HG02981 (cell line): Measurements from ENCODE around the gene AFTPH.

ENCODE experiments used
- ATAC-seq: cut with Tn5 transposase; IDR thresholded peaks from one replicate; pipeline ENCODE4 v1.9.1; 2021; ENCODE audit warnings: mild to moderate bottlenecking, moderate library complexity; ENCODE audit not compliant: unreplicated experiment

AFTPH gene

DNA sequence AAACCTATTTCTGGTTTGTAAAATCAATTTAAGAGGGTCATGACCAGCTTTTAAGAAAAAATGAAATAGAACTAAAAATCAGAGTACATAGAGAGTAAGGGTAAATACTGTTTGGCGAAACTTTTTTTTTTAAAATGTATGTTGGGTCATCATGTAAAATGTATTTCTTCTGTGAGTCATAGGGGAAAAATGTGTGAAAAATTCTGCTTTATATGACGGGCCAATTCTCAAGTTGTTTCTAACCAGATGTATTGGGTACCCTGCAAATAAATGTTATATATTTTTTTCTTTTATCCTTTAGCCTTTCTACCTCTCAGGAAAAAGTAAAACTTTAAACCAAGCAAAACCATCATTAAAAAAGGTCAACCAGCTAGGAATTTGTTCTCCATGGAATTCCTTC lies 13.9 kb downstream of the AFTPH start:
- ATAC-seq: no peak

GRCh38 chr2:64538764-64539433 lies 14.8 kb downstream of the AFTPH start:
- no peak for ATAC-seq

DNA sequence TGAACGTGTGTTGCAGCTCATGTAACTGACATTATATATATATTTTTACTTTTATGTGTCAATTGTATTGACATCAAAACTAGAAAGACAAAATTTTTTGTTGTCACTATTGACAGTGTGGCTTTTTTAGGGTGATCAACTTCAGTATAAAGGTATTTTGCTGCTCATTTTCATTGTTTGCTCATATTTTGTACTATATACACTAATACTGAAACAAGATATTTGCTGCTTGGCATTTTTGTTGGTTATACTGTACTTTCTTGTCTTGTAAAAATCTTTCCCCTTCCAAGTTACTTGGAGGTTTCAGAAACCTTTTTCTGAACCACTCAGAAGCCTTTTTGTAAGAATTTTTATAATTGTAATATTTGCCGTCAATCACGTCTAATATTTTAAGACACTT lies 16.5 kb downstream of the AFTPH start:
- no peak for ATAC-seq

DNA sequence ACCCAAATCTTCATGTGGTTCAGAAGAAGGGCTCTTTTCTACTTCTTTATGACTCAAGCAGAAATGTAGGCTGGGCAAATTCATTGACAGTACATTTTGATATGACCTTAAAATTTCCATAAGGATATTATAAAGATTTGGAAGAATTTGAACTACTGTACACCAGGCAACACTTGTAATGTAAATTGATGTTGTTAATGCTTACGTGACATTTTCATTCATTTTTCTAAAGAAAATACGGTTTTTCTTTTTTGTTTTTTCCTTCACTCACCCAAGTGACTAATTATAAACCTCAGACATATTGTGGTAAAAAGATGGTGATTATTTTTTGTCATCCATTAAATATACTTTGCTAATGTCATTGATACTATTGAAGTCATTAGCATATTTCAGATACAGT lies 17.4 kb downstream of the AFTPH start:
- no peak for ATAC-seq

- no peak for ATAC-seq
These were observed 18.2 kb downstream of the AFTPH start for GRCh38 chr2:64542071-64543007.

DNA sequence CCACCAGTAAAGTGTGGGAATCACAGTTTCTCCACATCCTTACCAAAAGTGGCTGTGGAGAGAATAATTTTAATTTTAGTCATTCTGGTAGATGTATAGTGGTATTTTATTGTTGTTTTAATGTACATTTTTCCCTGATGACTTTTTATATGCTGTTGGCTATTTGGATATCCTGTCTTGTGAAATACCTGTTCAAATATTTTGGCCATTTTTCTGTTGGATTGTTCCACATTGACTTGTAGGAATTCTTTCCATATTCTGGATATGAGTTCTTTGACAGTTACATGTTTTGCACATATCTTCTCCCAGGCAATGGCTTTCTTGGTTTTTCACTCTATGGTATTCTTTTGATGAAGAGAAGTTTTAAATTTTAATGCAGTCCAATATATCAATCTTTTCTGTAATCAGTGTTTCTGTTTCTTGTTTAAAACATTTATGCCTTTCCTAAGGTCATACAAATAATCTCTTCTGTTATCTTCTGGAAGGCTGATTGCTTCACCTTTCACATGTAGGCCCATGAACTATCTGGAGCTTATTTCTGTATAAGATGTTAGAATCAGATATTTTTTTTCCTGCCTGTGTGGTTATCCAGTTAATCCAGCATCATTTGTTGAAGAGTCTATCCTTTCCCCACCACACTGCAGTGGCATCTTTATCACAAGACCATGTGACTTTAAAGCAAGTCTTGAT lies 19.0 kb downstream of the AFTPH start:
- ATAC-seq: no peak

DNA sequence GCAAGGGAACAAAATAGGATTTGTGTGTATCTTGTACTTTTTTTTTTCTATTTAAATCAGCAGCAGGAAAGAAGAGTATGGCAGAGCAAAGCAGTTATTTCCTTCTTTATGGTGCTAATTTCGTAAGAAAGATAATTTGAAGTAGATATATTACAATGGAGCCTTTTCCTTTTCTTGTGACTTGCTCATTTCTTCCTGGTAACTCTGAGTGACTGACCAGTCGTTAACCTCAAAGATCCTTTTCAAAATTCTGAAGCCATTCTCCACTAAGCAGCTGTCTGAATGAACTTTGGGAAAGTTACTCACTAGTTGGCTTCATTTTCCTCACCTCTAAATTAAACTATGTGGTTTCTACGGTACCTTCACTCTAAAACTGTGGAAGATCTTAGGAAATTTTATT lies 24.6 kb downstream of the AFTPH start:
- no peak for ATAC-seq

DNA sequence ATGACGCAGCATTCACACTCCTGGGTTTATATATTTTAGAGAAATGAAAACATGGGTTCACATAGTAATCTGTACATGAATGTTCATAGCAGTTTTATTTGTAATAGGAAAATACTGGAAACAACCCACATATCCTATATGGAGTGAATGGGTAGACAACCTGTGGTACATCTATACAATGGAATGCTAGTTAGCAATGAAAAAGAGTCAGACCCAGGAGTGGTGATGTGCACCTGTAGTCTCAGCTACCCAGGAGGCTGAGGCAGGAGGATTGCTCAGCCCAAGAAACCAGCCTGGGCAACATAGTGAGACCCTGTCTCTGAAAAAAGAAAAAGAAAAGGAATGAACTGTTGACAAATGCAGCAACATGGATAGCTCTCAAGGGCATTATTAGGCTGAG lies 25.9 kb downstream of the AFTPH start:
- ATAC-seq: no peak

- ATAC-seq: no peak
These were observed 27.7 kb downstream of the AFTPH start for GRCh38 chr2:64551851-64552250.

GRCh38 chr2:64554117-64554516 lies 30.0 kb downstream of the AFTPH start:
- ATAC-seq: no peak

DNA sequence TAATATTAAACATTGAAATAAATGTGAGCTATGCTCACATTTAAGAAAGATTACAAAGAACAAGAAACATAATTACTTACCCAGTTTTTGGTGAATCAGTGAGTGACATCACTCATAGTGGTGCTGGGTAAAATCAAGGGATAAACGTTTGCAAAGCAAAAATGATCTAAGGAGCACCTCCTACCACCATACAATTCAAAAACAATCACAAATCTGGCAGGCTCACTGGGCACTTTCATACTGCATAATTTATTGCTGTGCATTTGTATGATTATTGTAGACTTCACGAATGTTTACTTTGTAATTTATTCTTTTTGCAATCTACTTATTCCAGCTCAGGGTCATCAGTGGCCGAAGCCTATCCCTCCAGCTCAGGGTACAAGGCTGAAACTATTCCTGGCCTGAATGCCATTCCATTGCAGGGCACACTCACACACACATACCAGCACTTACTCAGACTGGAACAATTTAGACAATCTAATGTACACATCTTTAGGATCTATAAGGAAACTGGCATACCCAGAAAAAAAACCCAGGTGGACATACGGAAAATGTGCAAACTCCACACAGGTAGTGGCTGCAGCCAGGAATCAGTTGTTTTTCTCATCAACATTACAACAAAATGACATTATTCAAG lies 34.4 kb downstream of the AFTPH start:
- ATAC-seq: no peak

DNA sequence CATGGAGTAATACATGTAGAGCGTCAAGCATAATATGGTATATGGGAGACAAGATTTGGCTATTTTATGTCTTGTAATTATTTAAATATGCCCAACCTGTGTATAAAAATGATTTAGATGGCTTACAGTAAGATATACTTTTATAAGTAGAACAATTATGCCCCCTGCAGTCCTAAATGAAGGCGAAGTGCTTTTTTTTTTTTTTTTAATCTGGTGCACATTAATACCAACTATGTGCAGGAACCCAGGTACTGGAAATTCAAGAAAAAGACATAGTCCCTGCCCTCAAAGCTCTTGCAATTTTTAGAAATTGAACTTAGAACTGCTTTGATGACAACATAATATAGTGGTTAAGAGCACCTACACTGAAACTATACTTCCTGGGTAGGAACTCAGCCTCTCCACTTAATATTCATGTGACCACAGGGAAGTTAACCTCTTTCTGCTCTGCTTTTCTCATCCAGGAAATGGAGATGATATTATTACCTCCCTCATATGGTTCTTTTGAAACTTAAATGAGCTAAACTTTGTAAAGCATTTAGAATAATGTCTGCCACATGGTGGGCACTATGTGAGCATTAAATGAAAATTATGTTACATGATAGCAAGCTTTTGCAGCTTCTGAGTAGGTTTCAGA lies 38.1 kb downstream of the AFTPH start:
- ATAC-seq: no peak

GRCh38 chr2:64563436-64563938 lies 39.4 kb downstream of the AFTPH start:
- no peak for ATAC-seq

DNA sequence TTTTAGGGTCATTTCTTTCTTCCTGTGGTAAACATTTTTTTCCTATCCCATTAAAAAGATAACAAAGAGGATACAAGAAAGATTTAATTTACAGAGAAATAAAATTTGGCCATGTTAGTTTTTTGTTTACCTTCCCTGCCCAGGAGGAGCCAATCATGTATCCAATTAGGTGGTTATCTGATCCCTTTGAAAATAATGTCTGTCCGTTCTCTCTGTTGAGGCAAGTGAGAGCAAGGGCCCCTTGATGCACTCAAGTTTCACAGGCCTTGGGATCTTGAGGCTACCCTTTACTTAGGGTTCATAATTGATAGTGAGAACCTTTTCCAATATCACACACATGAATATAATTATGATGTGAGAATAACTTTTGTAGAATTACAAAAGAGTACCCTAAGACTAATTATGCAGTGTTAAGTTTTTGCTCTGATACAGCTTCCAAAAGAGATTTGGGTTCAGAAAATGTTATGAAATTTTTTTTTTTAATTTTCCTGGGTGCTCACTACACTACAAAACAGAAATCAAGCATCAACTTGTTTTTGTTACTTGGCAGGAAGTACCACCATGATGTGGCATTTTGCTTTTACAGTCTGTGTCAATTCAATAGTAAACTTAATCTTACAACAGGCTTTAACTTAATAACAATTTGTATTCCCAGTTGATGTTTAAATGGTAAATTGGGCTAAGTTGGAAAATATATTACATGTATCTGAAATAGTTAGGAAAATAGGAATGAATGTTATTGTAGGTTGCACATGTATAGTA lies 42.0 kb downstream of the AFTPH start:
- no peak for ATAC-seq

DNA sequence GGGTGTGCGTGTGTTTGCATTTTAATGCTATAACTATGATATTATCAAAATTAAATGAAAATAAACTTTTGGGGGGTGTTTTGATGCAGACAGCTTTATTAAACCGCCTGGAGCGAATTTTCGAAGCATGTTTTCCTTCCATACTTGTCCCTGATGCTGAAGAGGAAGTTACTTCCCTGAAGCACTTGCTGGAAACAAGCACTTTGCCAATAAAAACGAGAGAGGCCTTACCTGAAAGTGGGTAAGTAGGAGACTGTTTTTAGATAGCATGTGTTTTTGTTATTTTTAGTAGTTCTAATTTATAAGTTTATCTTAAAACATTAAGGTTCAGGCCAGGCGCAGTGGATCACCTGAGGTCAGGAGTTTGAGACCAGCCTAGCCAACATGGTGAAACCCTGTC lies 43.3 kb downstream of the AFTPH start:
- ATAC-seq: no peak

- ATAC-seq: no peak
These were observed 44.7 kb downstream of the AFTPH start for GRCh38 chr2:64568836-64569235.

DNA sequence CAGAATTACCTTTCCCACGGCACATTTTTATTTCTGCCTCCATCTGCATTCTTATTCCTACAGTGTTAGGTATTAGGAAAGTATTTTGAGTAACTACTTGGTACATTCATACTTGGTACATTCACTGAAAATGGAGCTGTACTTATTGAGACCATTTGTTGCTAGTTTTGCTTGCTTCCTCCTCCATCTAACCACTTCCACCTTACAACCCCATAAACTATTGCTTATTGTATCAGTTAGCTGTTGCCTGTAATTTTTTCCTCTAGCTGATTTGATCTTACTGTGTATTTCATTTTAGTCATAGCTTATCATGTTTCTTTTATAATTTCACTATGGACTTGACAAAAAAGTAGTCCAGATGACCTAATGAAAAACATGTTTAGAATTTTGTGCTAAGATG lies 50.7 kb downstream of the AFTPH start:
- no peak for ATAC-seq

- ATAC-seq: no peak
These were observed 56.9 kb downstream of the AFTPH start for GRCh38 chr2:64581018-64581417.

- no peak for ATAC-seq
These were observed 57.8 kb downstream of the AFTPH start for GRCh38 chr2:64581777-64582539.
